Measurements from ENCODE around the gene CFAP119. TPM values are rescaled to one million over a fixed set of nuclear protein-coding genes. Genes with fewer than 3 reads are reported as not detected.

Gene CFAP119
- total and polyA plus RNA-seq, 9 of the 15 experiments (the other 6 are each of a cell fraction or from before 2014, with no cell fraction given): 5.5 to 33.7 (median 9.6) TPM

DNA sequence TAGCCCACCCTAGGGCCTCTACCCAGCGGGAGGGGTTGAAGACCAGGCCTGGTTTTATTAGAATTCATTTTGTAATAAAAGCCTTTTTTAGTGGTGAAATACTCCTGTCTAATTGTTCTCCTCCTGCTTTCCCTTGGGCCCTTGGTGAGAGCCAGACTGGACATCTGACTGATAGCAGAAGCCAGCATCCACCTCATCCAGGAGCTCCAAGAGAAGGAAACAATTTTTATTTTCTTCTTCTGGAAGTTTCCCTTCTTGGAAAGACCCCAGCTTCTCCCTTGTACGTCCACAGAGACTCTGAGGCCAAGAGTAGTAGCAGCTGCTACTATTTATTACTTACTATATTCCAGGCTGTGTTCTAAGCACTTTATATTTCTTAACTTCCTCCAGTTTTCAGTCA is 17.7 kb downstream of the CFAP119 start:
- FAIRE-seq: no peak
- no peak overlapping the region for H3K9ac ChIP-seq (ENCODE audit: insufficient read depth in 1 of 2, low read depth in 2 of 2, low read length in 2 of 2)
- WGBS (ENCODE audit: insufficient coverage, low coverage, missing lambda C conversion rate): 95% methylated on average over 2 of the region's 2 CpGs
- in situ Hi-C loops (cut with MboI): no loop called here
- no peaks in the 10 kb centered on the region for H4K20me1 ChIP-seq (replicated peaks; ENCODE audit: control insufficient read depth, insufficient read depth, low read length)
- CTCF ChIA-PET (ENCODE audit: low intra/inter-chr PET ratio): no interaction called here
- H3K9me3 ChIP-seq (replicated peaks; ENCODE audit: control insufficient read depth, insufficient read depth, low read depth, low read length): no peaks in the 10 kb centered on the region
- no peak overlapping the region for H3K4me2 ChIP-seq (ENCODE audit: insufficient read depth, low read length)
- peaks cover 8% of the 10 kb centered on the region for H3K79me2 ChIP-seq (ENCODE audit: control insufficient read depth, insufficient read depth, low read length)
- no peak overlapping the region for H3K4me3 ChIP-seq
- H3K4me1 ChIP-seq (replicated peaks in 1 of 2; ENCODE audit: control insufficient read depth in 2 of 2, insufficient read depth in 2 of 2, low read length in 2 of 2): peaks cover 16 to 24% of the 10 kb centered on the region in 2 experiments; a peak in 4 of 5 replicates
- intact Hi-C loops (cut with micrococcal nuclease): no loop called here
- H3K9me1 ChIP-seq (ENCODE audit: control insufficient read depth, insufficient read depth, low read length): peaks cover 2% of the 10 kb centered on the region
- no TSS peak for BruUV-seq (replicated peaks)
- H3K27ac ChIP-seq (ENCODE audit: extremely low read depth, low read depth, low read length): no peak overlapping the region
- no peak for DNase-seq (ENCODE audit: extremely low read depth in 1 of 4, low spot score in 3 of 4)
- no peaks in the 10 kb centered on the region for H3K27me3 ChIP-seq (ENCODE audit: control insufficient read depth in 2 of 2, insufficient read depth in 2 of 2, low read length in 2 of 2)
- peaks cover 59% of the 10 kb centered on the region for H3K36me3 ChIP-seq (ENCODE audit: control insufficient read depth, insufficient read depth, low read length)
- no peak overlapping the region for H2AFZ ChIP-seq (ENCODE audit: low read depth, low read length)
- ATAC-seq: no peak
- TF ChIP-seq POLR3G (IDR thresholded peaks at IDR 0.05; ENCODE audit: extremely low read depth, insufficient read length, insufficient replicate concordance) (no peak), ZNF41 (CRISPR knock-in tag; conservative IDR thresholded peaks at IDR 0.05) (no peak), CBFA2T2 (conservative IDR thresholded peaks at IDR 0.05) (no peak), TFAM (CRISPR knock-in tag; conservative IDR thresholded peaks at IDR 0.05) (no peak), MAZ (CRISPR knock-in tag; conservative IDR thresholded peaks at IDR 0.05 in 1 of 2, IDR thresholded peaks at IDR 0.05 in 1 of 2) (no peak), SMARCC2 (IDR thresholded peaks at IDR 0.05; ENCODE audit: low read depth) (no peak), SMAD2 (IDR thresholded peaks at IDR 0.05; ENCODE audit: low read depth, low read length) (no peak), NR2C1 (IDR thresholded peaks at IDR 0.05) (no peak), NR2C1 (tag; IDR thresholded peaks at IDR 0.05) (no peak), STAG1 (CRISPR knock-in tag; IDR thresholded peaks at IDR 0.05; ENCODE audit: borderline replicate concordance) (no peak), DEAF1 (CRISPR knock-in tag; IDR thresholded peaks at IDR 0.05) (no peak), KDM2B (CRISPR knock-in tag; IDR thresholded peaks at IDR 0.05) (no peak), SMARCE1 (IDR thresholded peaks at IDR 0.05) (no peak)
- POLR2A ChIA-PET: interaction anchor here (0.6 to 1.3 kb wide), 4 partner anchors 14 to 322 kb away, joined by 3 to 6 read pairs (median 3); no protein-coding TSS in a partner anchor

All from K562 (cell line).